HG03442 (cell line): ENCODE results near the gene EDA.
A peak's percentile ranks its signal among the peaks of the same experiment; 100 is the strongest.

Experiments
- ATAC-seq: cut with Tn5 transposase; IDR thresholded peaks from one replicate; pipeline ENCODE4 v1.9.1; 2021; ENCODE audit warnings: mild to moderate bottlenecking, moderate library complexity; ENCODE audit not compliant: unreplicated experiment

The EDA gene

GRCh38 chrX:70022616-70023015 lies 406.7 kb downstream of the EDA start:
- no peak for ATAC-seq

- no peak for ATAC-seq
These were observed 409.6 kb downstream of the EDA start for GRCh38 chrX:70025464-70025863.

GRCh38 chrX:70026112-70026850 lies 410.4 kb downstream of the EDA start:
- no peak for ATAC-seq

GRCh38 chrX:70026851-70027200 lies 410.9 kb downstream of the EDA start:
- no peak for ATAC-seq

- ATAC-seq, result no peak
These were observed 413.9 kb downstream of the EDA start for GRCh38 chrX:70029863-70030262.

- peak; percentile 73 for ATAC-seq
These were observed 414.4 kb downstream of the EDA start for GRCh38 chrX:70030301-70030767.

GRCh38 chrX:70032792-70033191 lies 416.9 kb downstream of the EDA start:
- ATAC-seq, result no peak

- ATAC-seq, result peak; percentile 64
These were observed 417.6 kb downstream of the EDA start for GRCh38 chrX:70033348-70034051.

- ATAC-seq, result no peak
These were observed 418.7 kb downstream of the EDA start for GRCh38 chrX:70034646-70035045.

- ATAC-seq, result no peak
These were observed 422.6 kb downstream of the EDA start for GRCh38 chrX:70038515-70038914.

- no peak for ATAC-seq
These were observed 423.0 kb downstream of the EDA start for GRCh38 chrX:70038951-70039350.

GRCh38 chrX:70039758-70040157 lies 423.8 kb downstream of the EDA start:
- no peak for ATAC-seq

- no peak for ATAC-seq
These were observed 426.1 kb downstream of the EDA start for GRCh38 chrX:70041993-70042392.

- ATAC-seq, result no peak
These were observed 426.8 kb downstream of the EDA start for GRCh38 chrX:70042399-70043371.

- no peak for ATAC-seq
These were observed 427.8 kb downstream of the EDA start for GRCh38 chrX:70043685-70044084.

GRCh38 chrX:70044541-70045245 lies 428.8 kb downstream of the EDA start:
- no peak for ATAC-seq

- ATAC-seq, result no peak
These were observed 431.1 kb downstream of the EDA start for GRCh38 chrX:70046978-70047377.

- no peak for ATAC-seq
These were observed 433.5 kb downstream of the EDA start for GRCh38 chrX:70049406-70049805.

- ATAC-seq, result no peak
These were observed 434.0 kb downstream of the EDA start, which contains the start of gene AWAT2 for GRCh38 chrX:70049925-70050324. Gene AWAT2, minus strand, starts transcription at chrX:70049938. Its CDS starts 6 bp downstream, at chrX:70049932.

- ATAC-seq, result no peak
These were observed 437.1 kb downstream of the EDA start for GRCh38 chrX:70052895-70053615.
